Panc1 (cell line): ENCODE measurements around the gene MYT1.

Source experiments
- CTCF ChIP-seq: fragments of 450-650 bp; IDR thresholded peaks from 2 replicates; pipeline ENCODE4 v1.5.1; 2017; ENCODE audit warnings: mild to moderate bottlenecking
- POLR2AphosphoS5 ChIP-seq: IDR thresholded peaks from 2 replicates; pipeline ENCODE4 v1.6.1; 2012; ENCODE audit warnings: mild to moderate bottlenecking, low read depth, low read length, moderate library complexity
- SIN3A ChIP-seq: IDR thresholded peaks from 2 replicates; pipeline ENCODE4 v1.6.1; 2012; ENCODE audit warnings: low read depth, mild to moderate bottlenecking, low read length, moderate library complexity, borderline replicate concordance; ENCODE audit not compliant: insufficient read depth

GRCh38 chr20:64148581-64148980 lies 15.7 kb upstream of the MYT1 start:
- TF ChIP-seq CTCF: no peak
- TF ChIP-seq SIN3A: no peak
- no peak for TF ChIP-seq POLR2AphosphoS5
